Uterus (tissue), 2 donors: Measurements from ENCODE around the gene STRAP.

Source experiments
- CTCF ChIP-seq, 4 experiments: fragments of 200-600 bp in 2 of 4; fragments of 450-650 bp in 2 of 4; sonication (generic) in 2 of 4; IDR thresholded peaks; one replicate each; pipeline ENCODE4 v1.5.1; 2016 to 2019; ENCODE audit warnings: antibody characterized with exemption in 4 of 4, mild to moderate bottlenecking in 2 of 4, moderate library complexity in 1 of 4
- POLR2A ChIP-seq, 2 donors: fragments of 450-650 bp; IDR thresholded peaks; one replicate each; pipeline ENCODE4 v1.6.1; 2016; ENCODE audit warnings: antibody characterized with exemption in 2 of 2, mild to moderate bottlenecking in 1 of 2, moderate library complexity in 1 of 2

- TF ChIP-seq CTCF (IDR thresholded peaks at IDR 0.05) (no peak), POLR2A (IDR thresholded peaks at IDR 0.05) (no peak)
Observed at GRCh38 chr12:15928346-15928745, 46.2 kb downstream of the STRAP start.
